ENCODE results near the gene FBLN2.

DNA sequence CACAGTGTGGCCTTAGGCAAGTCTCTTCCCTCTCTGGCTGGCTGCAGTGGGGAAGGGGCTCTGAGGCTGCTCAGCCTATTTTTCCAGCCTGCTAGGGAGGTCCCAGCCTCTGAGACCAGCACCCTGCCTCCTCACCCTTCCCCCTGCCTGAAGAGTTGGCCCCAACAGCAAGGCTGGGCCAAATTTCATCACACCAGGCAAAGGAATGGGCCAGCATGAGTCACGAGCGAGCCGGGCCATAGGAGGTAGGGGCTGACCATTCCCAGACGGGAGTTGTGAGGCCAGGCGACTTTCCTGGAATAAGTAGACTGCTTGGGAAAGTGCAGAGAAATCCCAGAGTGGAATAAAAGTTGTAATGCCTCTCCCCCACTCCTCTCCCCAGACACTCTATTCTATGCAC, 5.7 kb upstream of the FBLN2 start:
- TF ChIP-seq, protein P1, sequence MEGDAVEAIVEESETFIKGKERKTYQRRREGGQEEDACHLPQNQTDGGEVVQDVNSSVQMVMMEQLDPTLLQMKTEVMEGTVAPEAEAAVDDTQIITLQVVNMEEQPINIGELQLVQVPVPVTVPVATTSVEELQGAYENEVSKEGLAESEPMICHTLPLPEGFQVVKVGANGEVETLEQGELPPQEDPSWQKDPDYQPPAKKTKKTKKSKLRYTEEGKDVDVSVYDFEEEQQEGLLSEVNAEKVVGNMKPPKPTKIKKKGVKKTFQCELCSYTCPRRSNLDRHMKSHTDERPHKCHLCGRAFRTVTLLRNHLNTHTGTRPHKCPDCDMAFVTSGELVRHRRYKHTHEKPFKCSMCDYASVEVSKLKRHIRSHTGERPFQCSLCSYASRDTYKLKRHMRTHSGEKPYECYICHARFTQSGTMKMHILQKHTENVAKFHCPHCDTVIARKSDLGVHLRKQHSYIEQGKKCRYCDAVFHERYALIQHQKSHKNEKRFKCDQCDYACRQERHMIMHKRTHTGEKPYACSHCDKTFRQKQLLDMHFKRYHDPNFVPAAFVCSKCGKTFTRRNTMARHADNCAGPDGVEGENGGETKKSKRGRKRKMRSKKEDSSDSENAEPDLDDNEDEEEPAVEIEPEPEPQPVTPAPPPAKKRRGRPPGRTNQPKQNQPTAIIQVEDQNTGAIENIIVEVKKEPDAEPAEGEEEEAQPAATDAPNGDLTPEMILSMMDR (IDR thresholded peaks at IDR 0.05; ENCODE audit: low read depth, low read length), result no peak
- no peak for TF ChIP-seq EZH2phosphoT487 (IDR thresholded peaks at IDR 0.05; ENCODE audit: low read depth)
